GM18505 (cell line): ENCODE measurements around the gene CCDC24.

Source experiments
- ATAC-seq: cut with Tn5 transposase; IDR thresholded peaks from one replicate; pipeline ENCODE4 v1.9.1; 2021; ENCODE audit not compliant: unreplicated experiment
- POLR2A ChIP-seq: IDR thresholded peaks from 4 replicates; pipeline ENCODE4 v1.6.1; 2011; ENCODE audit warnings: borderline replicate concordance; ENCODE audit not compliant: insufficient read depth, insufficient read length; ENCODE audit errors: extremely low read depth

The CCDC24 gene

GRCh38 chr1:44044071-44044801, 52.8 kb downstream of the CCDC24 start:
- TF ChIP-seq POLR2A = no peak
- ATAC-seq = no peak

DNA sequence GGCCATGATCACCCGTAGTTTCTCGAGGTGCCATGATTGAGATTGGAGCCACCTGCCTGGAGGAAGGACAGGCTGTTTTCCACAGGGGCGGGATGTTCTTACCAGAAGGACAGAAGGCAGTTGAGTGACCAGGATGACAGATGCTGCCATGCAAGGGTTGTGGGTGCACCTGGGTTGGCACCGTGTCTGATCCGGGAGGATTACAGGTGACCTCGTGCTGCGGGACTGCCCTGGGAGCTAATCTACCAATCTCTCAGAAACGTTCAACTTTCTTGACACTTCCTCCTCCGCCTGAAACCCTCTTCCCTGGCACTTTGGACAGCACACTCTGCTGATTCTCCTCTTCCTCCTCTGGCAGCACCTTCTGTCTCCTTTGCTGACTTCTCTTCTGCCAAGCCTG, 53.7 kb downstream of the CCDC24 start:
- no peak for ATAC-seq
- no peak for TF ChIP-seq POLR2A
